ENCODE data around the gene HEXIM2. TPM values are rescaled to one million over a fixed set of nuclear protein-coding genes. Genes with fewer than 3 reads are reported as not detected.

HEXIM2 gene
- total RNA-seq, 1 experiment from 2014 or later: 7.6 TPM

GRCh38 chr17:45143767-45144198, 17.9 kb upstream of the HEXIM2 start:
- no peak for DNase-seq (ENCODE audit: low read depth)

GRCh38 chr17:45144199-45145034, 17.3 kb upstream of the HEXIM2 start:
- DNase-seq (ENCODE audit: low read depth): no peak

- DNase-seq (ENCODE audit: low read depth): no peak
Observed at GRCh38 chr17:45145035-45145389, 16.7 kb upstream of the HEXIM2 start.

GRCh38 chr17:45146166-45146565, 15.5 kb upstream of the HEXIM2 start:
- DNase-seq (ENCODE audit: low read depth): no peak

GRCh38 chr17:45146592-45146889, 15.1 kb upstream of the HEXIM2 start:
- no peak for DNase-seq (ENCODE audit: low read depth)

- DNase-seq (ENCODE audit: low read depth): no peak
Observed at GRCh38 chr17:45146890-45147580, 14.6 kb upstream of the HEXIM2 start.

- peak; percentile 91 for DNase-seq (ENCODE audit: low read depth)
Observed at GRCh38 chr17:45147581-45148182, 14.0 kb upstream of the HEXIM2 start.

- peak; percentile 99 for DNase-seq (ENCODE audit: low read depth)
Observed at GRCh38 chr17:45148183-45149036, 13.3 kb upstream of the HEXIM2 start, which contains the start of gene HEXIM1. TSS of gene HEXIM1 (plus strand) at chr17:45148475. CDS start at chr17:45149191, 716 bp downstream.

- DNase-seq (ENCODE audit: low read depth): peak; percentile 82
Observed at GRCh38 chr17:45149037-45149668, 12.5 kb upstream of the HEXIM2 start.

- no peak for DNase-seq (ENCODE audit: low read depth)
Observed at GRCh38 chr17:45149669-45150664, 11.7 kb upstream of the HEXIM2 start.

GRCh38 chr17:45150911-45151809, 10.5 kb upstream of the HEXIM2 start:
- DNase-seq (ENCODE audit: low read depth): no peak

- no peak for DNase-seq (ENCODE audit: low read depth)
Observed at GRCh38 chr17:45155029-45155428, 6.6 kb upstream of the HEXIM2 start.

- DNase-seq (ENCODE audit: low read depth): no peak
Observed at GRCh38 chr17:45155483-45155882, 6.2 kb upstream of the HEXIM2 start.

- DNase-seq (ENCODE audit: low read depth): no peak
Observed at GRCh38 chr17:45156242-45156641, 5.4 kb upstream of the HEXIM2 start.

GRCh38 chr17:45160447-45161287, 1.0 kb upstream of the HEXIM2 start:
- DNase-seq (ENCODE audit: low read depth): peak; percentile 58

- DNase-seq (ENCODE audit: low read depth): no peak
Observed at GRCh38 chr17:45162025-45162687, 481 bp downstream of the HEXIM2 start.

GRCh38 chr17:45164734-45165269, 3.1 kb downstream of the HEXIM2 start:
- no peak for DNase-seq (ENCODE audit: low read depth)
